ENCODE measurements around the gene ALOX15B.
"Not testable (repeated sequence)": the region's sequence is repeated elsewhere in the genome, so short reads cannot be mapped to it uniquely, and the experiment has no call there.

The ALOX15B gene

GRCh38 chr17:8057691-8058114, 18.8 kb downstream of the ALOX15B start:
- peak; percentile 77 for TF ChIP-seq CTCF (IDR thresholded peaks at IDR 0.05; ENCODE audit: insufficient read depth, low read depth, low read length, missing control alignments)
- peak; percentile 83 for DNase-seq (ENCODE audit: low read depth)
- no peak overlapping the region for H3K4me3 ChIP-seq (ENCODE audit: low read length)

GRCh38 chr17:8059131-8059530, 20.3 kb downstream of the ALOX15B start:
- H3K4me3 ChIP-seq (ENCODE audit: low read length), result no peak overlapping the region
- TF ChIP-seq CTCF (IDR thresholded peaks at IDR 0.05; ENCODE audit: insufficient read depth, low read depth, low read length, missing control alignments), result no peak
- DNase-seq (ENCODE audit: low read depth), result no peak

GRCh38 chr17:8060274-8060673, 21.4 kb downstream of the ALOX15B start:
- TF ChIP-seq CTCF (IDR thresholded peaks at IDR 0.05; ENCODE audit: insufficient read depth, low read depth, low read length, missing control alignments), result peak; percentile 63
- no peak overlapping the region for H3K4me3 ChIP-seq (ENCODE audit: low read length)
- DNase-seq (ENCODE audit: low read depth), result peak; percentile 73

- not testable (repeated sequence) for H3K4me3 ChIP-seq (ENCODE audit: low read length); DNase-seq (ENCODE audit: low read depth)
Observed at GRCh38 chr17:8061851-8062250, 23.0 kb downstream of the ALOX15B start.

- H3K4me3 ChIP-seq (ENCODE audit: low read length), result peak overlapping the region; percentile 18
- TF ChIP-seq CTCF (IDR thresholded peaks at IDR 0.05; ENCODE audit: insufficient read depth, low read depth, low read length, missing control alignments), result no peak
- DNase-seq (ENCODE audit: low read depth), result no peak
Observed at GRCh38 chr17:8062435-8062806, 23.6 kb downstream of the ALOX15B start.

- DNase-seq (ENCODE audit: low read depth), result no peak
- no peak for TF ChIP-seq CTCF (IDR thresholded peaks at IDR 0.05; ENCODE audit: insufficient read depth, low read depth, low read length, missing control alignments)
- H3K4me3 ChIP-seq (ENCODE audit: low read length), result peak overlapping the region; percentile 18
Observed at GRCh38 chr17:8062807-8063483, 24.1 kb downstream of the ALOX15B start.

GRCh38 chr17:8063761-8064534, 25.1 kb downstream of the ALOX15B start:
- DNase-seq (ENCODE audit: low read depth), result no peak
- no peak overlapping the region for H3K4me3 ChIP-seq (ENCODE audit: low read length)
- no peak for TF ChIP-seq CTCF (IDR thresholded peaks at IDR 0.05; ENCODE audit: insufficient read depth, low read depth, low read length, missing control alignments)

Data from epithelial cell of esophagus (primary cell).